CD14-positive monocyte (primary cell): ENCODE data around the gene RSPH3. TPM values are rescaled to one million over a fixed set of nuclear protein-coding genes. Genes with fewer than 3 reads are reported as not detected.

ENCODE experiments used
- DNase-seq, 3 donors: peaks; one replicate each; pipeline ENCODE4 v3.0.0-alpha.2; 2011 to 2022
- H2AFZ ChIP-seq: 2 replicates; pipeline ENCODE4 v1.6.0; 2012; ENCODE audit warnings: mild to moderate bottlenecking, low read depth, low read length, inconsistent platforms; ENCODE audit not compliant: insufficient read depth, poor library complexity, severe bottlenecking
- H3K27ac ChIP-seq, 2 donors: 1 replicate in 1 of 2; 2 replicates in 1 of 2; pipeline ENCODE4 v1.5.1; 2012 to 2013; ENCODE audit warnings: low read length in 2 of 2, control low read depth in 1 of 2, inconsistent platforms in 1 of 2, low read depth in 1 of 2, mild to moderate bottlenecking in 1 of 2
- H3K27me3 ChIP-seq, 2 donors: one replicate each; pipeline versions ENCODE4 v1.6.0 to v1.6.1; 2011 to 2013; ENCODE audit warnings: low read length in 2 of 2; ENCODE audit not compliant: control insufficient read depth in 2 of 2, insufficient read depth in 2 of 2
- H3K36me3 ChIP-seq, 2 donors: replicated peaks in 1 of 2; 1 replicate in 1 of 2; 2 replicates in 1 of 2; pipeline versions ENCODE4 v1.5.1 to v1.6.1; 2012 to 2013; ENCODE audit warnings: low read length in 2 of 2, control low read depth in 1 of 2, inconsistent platforms in 1 of 2, mild to moderate bottlenecking in 1 of 2; ENCODE audit not compliant: insufficient read depth in 2 of 2, control insufficient read depth in 1 of 2
- H3K4me1 ChIP-seq, 2 donors: 1 replicate in 1 of 2; 2 replicates in 1 of 2; pipeline versions ENCODE4 v1.5.1 to v1.6.1; 2012 to 2013; ENCODE audit warnings: low read length in 2 of 2, control low read depth in 1 of 2, inconsistent platforms in 1 of 2, mild to moderate bottlenecking in 1 of 2, moderate library complexity in 1 of 2; ENCODE audit not compliant: insufficient read depth in 2 of 2, control insufficient read depth in 1 of 2
- H3K4me2 ChIP-seq: replicated peaks from 2 replicates; pipeline ENCODE3; 2012; ENCODE audit warnings: low read length, moderate library complexity, mild to moderate bottlenecking; ENCODE audit not compliant: poor library complexity, severe bottlenecking; ENCODE audit errors: extremely low read depth
- H3K4me3 ChIP-seq, 3 experiments: fragments of 200-600 bp in 1 of 3; sonication (generic) in 1 of 3; replicated peaks in 1 of 3; 1 replicate in 2 of 3; 2 replicates in 1 of 3; pipeline ENCODE4 v1.5.1; 2011 to 2013; ENCODE audit warnings: low read length in 3 of 3, mild to moderate bottlenecking in 3 of 3, control low read depth in 2 of 3, low read depth in 2 of 3, inconsistent platforms in 1 of 3, moderate library complexity in 1 of 3
- H3K79me2 ChIP-seq: 2 replicates; pipeline ENCODE4 v1.6.0; 2012; ENCODE audit warnings: mild to moderate bottlenecking, control low read depth, inconsistent platforms, low read length, moderate library complexity; ENCODE audit not compliant: insufficient read depth
- H3K9ac ChIP-seq: 2 replicates; pipeline ENCODE4 v1.6.0; 2017; ENCODE audit warnings: low read length, mild to moderate bottlenecking; ENCODE audit not compliant: insufficient read depth, poor library complexity, severe bottlenecking
- H3K9me3 ChIP-seq, 2 donors: replicated peaks in 1 of 2; 1 replicate in 1 of 2; 2 replicates in 1 of 2; pipeline versions ENCODE4 v1.5.1 to v1.6.1; 2012 to 2013; ENCODE audit warnings: low read length in 2 of 2, control low read depth in 1 of 2; ENCODE audit not compliant: control insufficient read depth in 1 of 2, insufficient read depth in 1 of 2
- H4K20me1 ChIP-seq: 2 replicates; pipeline ENCODE4 v1.6.0; 2012; ENCODE audit warnings: mild to moderate bottlenecking, low read length, control low read depth, moderate library complexity; ENCODE audit not compliant: insufficient read depth
- H3K27ac Mint-ChIP-seq, 7 donors: one replicate each; pipeline ENCODE4 v1.8.0; 2020; ENCODE audit warnings: mild to moderate bottlenecking in 7 of 7, mixed read lengths in 7 of 7, moderate library complexity in 6 of 7, inconsistent platforms in 2 of 7
- H3K27me3 Mint-ChIP-seq, 3 donors: one replicate each; pipeline ENCODE4 v1.8.0; 2021 to 2022; ENCODE audit warnings: low read depth in 3 of 3, mild to moderate bottlenecking in 3 of 3, mixed read lengths in 3 of 3, moderate library complexity in 3 of 3, inconsistent platforms in 1 of 3
- H3K36me3 Mint-ChIP-seq, 2 donors: one replicate each; pipeline ENCODE4 v1.8.0; 2020; ENCODE audit warnings: mixed read lengths in 2 of 2, inconsistent platforms in 1 of 2, mild to moderate bottlenecking in 1 of 2
- H3K4me1 Mint-ChIP-seq: one replicate; pipeline ENCODE4 v1.8.0; 2020; ENCODE audit warnings: mild to moderate bottlenecking, mixed read lengths
- H3K4me3 Mint-ChIP-seq, 2 donors: one replicate each; pipeline ENCODE4 v1.8.0; 2020; ENCODE audit warnings: mild to moderate bottlenecking in 2 of 2, mixed read lengths in 2 of 2, moderate library complexity in 1 of 2
- H3K9me3 Mint-ChIP-seq, 7 donors: one replicate each; pipeline ENCODE4 v1.8.0; 2020 to 2022; ENCODE audit warnings: mixed read lengths in 7 of 7, mild to moderate bottlenecking in 6 of 7, moderate library complexity in 6 of 7, inconsistent platforms in 2 of 7
- WGBS: methylation state at CpG from one replicate; pipeline ENCODE4 v1.1.5; 2013; ENCODE audit warnings: missing lambda C conversion rate; ENCODE audit not compliant: insufficient coverage; 5-methylcytosine and 5-hydroxymethylcytosine counted together
- intact Hi-C, 2 donors: fragments of 100-400 bp; cut with micrococcal nuclease; formaldehyde crosslinking; loops; one replicate each; pipeline versions ENCODE4 v1.15.0 to v1.15.1; 2023
- polyA plus RNA-seq, 3 donors: library from polyadenylated mRNA; depleted of rRNA in 1 of 3; unstranded in 2 of 3; stranded (reverse) in 1 of 3; fragments of 300-500 nt in 2 of 3; fragments of >200 nt in 1 of 3; fragmentation: Illumina TruSeq in 2 of 3; gene quantifications; 1 replicate in 2 of 3; 2 replicates in 1 of 3; pipeline ENCODE4 v1.2.3, GENCODE V29; 2012 to 2021
- TF ChIP-seq, protein P1 (sequence below): fragments of 200-600 bp; IDR thresholded peaks from one replicate; pipeline ENCODE4 v1.8.0; 2022; ENCODE audit warnings: antibody characterized with exemption, mild to moderate bottlenecking

The RSPH3 gene
- polyA plus RNA-seq, 3 donors: 2.8 to 9.6 (median 4.6) TPM

DNA sequence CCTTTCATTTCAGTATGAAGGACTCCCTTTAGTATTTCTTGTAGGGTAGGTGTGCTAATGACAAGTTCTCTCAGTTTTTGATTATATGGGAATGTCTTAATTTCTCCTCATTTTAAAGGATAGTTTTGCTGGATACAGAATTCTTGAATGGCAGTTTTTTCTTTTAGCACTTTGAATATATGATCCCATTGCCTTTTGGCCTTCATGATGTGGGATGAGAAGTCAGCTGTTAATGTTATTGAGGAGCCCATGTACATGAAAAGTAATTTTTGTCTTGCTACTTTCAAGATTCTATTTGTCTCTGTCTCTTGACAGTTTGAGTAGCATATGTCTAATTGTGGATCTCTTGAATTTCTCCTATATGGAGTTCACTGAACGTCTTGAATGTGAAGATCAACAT lies 30.9 kb downstream of the RSPH3 start:
- Histone ChIP-seq H3K4me2 (no peak overlapping the region), H3K4me3 (no peak overlapping the region), H3K79me2 (no peaks in the 10 kb centered on the region), H3K9me3 (peaks cover 10 to 14% of the 10 kb centered on the region in 2 donors), H2AFZ (no peak overlapping the region), H3K27me3 (no peaks in the 10 kb centered on the region), H4K20me1 (no peaks in the 10 kb centered on the region), H3K27ac (no peak overlapping the region), H3K9ac (no peak overlapping the region), H3K4me1 (no peaks in the 10 kb centered on the region), H3K36me3 (peaks cover 0 to 20% of the 10 kb centered on the region in 2 donors)
- WGBS: no CpG with 5 or more reads among the region's 1 CpG
- Mint-ChIP-seq H3K9me3 (peaks cover 10 to 23% (median 21%) of the 10 kb centered on the region in 7 donors), H3K27ac (no peak overlapping the region), H3K27me3 (no peaks in the 10 kb centered on the region), H3K4me1 (no peaks in the 10 kb centered on the region), H3K36me3 (peaks cover 25 to 36% of the 10 kb centered on the region in 2 donors), H3K4me3 (no peak overlapping the region)
- intact Hi-C loops: no loop called here
- TF ChIP-seq, protein P1, sequence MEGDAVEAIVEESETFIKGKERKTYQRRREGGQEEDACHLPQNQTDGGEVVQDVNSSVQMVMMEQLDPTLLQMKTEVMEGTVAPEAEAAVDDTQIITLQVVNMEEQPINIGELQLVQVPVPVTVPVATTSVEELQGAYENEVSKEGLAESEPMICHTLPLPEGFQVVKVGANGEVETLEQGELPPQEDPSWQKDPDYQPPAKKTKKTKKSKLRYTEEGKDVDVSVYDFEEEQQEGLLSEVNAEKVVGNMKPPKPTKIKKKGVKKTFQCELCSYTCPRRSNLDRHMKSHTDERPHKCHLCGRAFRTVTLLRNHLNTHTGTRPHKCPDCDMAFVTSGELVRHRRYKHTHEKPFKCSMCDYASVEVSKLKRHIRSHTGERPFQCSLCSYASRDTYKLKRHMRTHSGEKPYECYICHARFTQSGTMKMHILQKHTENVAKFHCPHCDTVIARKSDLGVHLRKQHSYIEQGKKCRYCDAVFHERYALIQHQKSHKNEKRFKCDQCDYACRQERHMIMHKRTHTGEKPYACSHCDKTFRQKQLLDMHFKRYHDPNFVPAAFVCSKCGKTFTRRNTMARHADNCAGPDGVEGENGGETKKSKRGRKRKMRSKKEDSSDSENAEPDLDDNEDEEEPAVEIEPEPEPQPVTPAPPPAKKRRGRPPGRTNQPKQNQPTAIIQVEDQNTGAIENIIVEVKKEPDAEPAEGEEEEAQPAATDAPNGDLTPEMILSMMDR: no peak
- no peak for DNase-seq

DNA sequence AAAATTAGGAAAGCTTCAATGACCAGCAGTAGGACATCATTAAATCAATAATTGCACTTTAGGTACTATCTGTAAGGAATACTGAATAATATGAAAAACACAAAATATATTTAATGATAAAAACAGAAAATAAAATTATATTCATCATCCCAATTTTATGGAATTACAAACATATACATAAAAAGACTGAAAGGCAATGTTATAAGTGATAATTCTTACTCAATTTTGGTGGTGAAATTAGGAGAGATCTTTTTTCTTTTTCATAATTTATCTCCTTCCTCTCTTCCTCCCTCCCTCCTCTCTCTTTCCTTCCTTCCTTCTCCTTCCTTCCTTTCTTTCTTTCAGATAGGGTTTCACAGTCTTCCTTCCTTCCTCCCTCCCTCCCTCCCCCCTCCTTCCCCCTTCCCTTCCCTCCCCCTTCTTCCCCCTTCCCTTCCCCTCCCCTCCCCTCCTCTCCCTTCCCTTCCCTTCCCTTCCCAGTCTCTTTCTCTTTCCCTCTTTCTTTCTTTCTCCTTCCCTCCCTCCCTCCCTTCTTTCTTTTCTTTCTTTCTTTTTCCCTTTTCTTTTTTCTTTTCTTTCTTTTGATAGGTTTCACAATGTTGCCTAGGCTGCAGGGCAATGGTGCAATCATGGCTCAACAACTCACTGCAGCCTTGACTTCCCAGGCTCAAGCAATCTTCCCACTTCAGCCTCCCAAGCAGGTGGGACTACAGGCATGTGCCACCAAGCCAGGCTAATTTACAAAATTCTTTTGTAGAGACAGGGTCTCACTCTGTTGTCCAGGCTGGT lies 36.8 kb downstream of the RSPH3 start:
- Histone ChIP-seq H3K27ac (no peak overlapping the region), H3K4me2 (no peak overlapping the region), H2AFZ (no peak overlapping the region), H3K9me3 (peaks cover 3 to 5% of the 10 kb centered on the region in 2 donors), H4K20me1 (no peaks in the 10 kb centered on the region), H3K36me3 (no peaks in the 10 kb centered on the region), H3K4me3 (no peak overlapping the region), H3K4me1 (no peaks in the 10 kb centered on the region), H3K79me2 (no peaks in the 10 kb centered on the region), H3K9ac (no peak overlapping the region), H3K27me3 (no peaks in the 10 kb centered on the region)
- H3K4me1 Mint-ChIP-seq: peaks cover 4% of the 10 kb centered on the region
- H3K27me3 Mint-ChIP-seq: peaks cover 1 to 2% (median 1%) of the 10 kb centered on the region in 3 donors
- H3K27ac Mint-ChIP-seq: peak overlapping the region in 3 of 7 donors; percentile 35 to 72 (median 68)
- TF ChIP-seq, protein P1: no peak
- DNase-seq: no peak
- peak overlapping the region in 1 of 2 donors; percentile 19 for H3K4me3 Mint-ChIP-seq
- intact Hi-C loops: no loop called here
- H3K36me3 Mint-ChIP-seq: peaks cover 7% of the 10 kb centered on the region in 2 donors
- H3K9me3 Mint-ChIP-seq: peaks cover 7 to 19% (median 7%) of the 10 kb centered on the region in 7 donors
